HG03025 (cell line): ENCODE data around the gene ZNF594.
"Not testable (repeated sequence)": the region's sequence is repeated elsewhere in the genome, so short reads cannot be mapped to it uniquely, and the experiment has no call there.

Experiments used
- ATAC-seq: cut with Tn5 transposase; IDR thresholded peaks from one replicate; pipeline ENCODE4 v1.9.1; 2021; ENCODE audit warnings: mild to moderate bottlenecking, moderate library complexity; ENCODE audit not compliant: unreplicated experiment, low FRiP score

ZNF594 gene

DNA sequence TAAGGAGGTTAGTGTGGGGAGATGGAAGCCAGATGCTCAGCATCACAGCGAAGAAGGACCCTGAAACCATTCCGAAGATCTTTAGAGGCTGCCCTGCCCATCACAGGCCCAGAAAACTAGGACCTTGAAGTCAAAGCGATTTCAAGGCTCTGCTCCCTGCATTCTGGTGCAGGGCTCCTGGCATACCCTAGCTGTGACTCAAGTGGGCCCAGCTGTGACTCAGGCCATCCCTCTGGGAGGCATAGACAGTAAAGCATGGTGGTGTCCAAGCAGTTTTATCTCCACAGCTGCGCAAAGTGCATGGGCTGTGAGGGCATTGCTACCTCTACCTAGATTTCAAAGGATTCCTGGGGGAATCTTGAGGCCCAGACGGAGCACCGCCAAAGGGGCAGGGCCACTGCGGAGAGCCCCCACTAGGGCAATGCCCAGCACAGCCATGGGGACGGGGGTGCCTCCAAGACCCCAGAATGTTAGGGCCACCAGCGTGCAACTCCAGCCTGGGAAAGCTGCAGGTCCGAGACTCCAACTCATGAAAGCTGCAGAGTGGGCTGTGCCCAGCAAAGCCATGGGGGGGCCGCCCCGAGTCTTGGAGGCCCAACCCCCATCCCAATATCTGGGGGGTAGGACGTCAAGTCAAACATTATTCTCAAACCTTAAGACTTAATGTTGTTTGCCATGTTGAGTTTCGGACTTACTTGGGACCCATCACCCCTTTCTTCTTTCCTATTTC, 11.7 kb upstream of the ZNF594 start:
- ATAC-seq = no peak

DNA sequence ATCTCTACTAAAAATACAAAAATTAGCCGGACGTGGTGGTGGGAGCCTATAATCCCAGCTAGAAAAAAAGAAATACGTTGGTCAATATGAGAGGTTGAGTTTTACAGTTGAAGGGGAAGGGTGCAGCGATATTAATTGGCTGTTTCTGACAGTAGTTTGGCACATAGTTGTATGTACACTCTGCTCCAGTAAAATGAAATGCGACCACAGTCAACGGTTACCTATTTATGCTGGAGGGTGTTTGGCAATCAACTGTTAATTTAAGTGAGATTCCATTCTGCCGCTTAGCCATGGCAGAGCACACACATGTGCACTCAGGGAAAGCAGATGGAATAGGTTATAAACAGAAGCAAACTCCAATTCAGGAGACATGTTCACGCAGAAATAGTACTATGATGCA, 9.3 kb upstream of the ZNF594 start:
- ATAC-seq = no peak

DNA sequence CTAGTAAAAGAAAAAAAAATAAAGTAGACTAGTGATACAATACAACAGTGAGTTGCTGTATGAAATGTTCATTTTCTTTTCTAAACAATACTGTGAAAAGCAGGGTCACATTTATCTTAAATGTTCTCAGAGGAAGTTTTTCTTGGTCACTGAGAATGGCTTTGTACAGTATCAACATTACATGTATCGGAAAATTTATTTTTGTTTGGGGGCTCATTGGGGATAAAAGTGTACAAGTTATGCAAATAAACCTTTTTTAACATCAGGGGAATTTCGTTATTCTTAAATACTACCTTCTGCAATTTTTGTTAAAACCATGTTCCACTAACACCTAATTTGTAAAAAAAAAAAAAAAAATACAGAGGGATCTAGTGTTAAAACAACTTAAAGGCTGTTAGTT, 8.7 kb upstream of the ZNF594 start:
- no peak for ATAC-seq

DNA sequence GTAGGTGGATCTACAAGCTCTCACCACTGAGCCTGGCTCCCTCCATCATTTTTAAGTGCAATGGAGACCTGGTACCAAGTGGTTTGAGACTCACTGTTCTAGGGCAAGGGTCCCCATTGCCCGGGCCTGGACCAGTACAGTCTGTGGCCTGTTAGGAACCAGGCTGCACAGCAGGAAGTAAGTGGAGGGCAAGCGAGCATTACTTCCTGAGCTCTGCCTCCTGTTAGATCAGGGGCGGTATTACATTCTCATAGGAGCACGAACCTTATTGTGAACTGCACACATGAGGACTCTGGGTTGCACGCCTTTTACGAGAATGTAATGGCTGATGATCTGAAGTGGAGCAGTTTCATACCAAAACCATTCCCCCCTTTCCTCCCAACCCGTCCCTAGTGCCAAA, 6.8 kb upstream of the ZNF594 start:
- ATAC-seq = no peak

DNA sequence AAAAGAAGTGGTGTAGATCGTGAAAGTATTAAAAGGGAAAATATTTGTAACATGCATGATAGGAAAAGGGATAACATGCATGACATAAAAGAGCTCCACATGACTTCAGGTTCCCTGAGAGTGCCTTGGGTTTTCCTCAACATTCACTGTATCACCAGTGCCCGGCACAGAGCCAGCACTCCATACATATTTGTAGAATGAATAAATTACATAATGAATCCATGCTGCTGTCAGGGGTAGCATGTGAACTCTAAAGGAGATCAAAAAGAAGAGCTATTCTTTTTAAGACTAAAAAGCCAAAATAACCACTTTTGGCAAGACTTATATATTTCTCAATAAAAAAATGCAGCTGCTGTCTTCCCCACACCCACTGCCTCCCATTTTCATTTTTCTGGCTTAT, 2.7 kb upstream of the ZNF594 start:
- no peak for ATAC-seq

DNA sequence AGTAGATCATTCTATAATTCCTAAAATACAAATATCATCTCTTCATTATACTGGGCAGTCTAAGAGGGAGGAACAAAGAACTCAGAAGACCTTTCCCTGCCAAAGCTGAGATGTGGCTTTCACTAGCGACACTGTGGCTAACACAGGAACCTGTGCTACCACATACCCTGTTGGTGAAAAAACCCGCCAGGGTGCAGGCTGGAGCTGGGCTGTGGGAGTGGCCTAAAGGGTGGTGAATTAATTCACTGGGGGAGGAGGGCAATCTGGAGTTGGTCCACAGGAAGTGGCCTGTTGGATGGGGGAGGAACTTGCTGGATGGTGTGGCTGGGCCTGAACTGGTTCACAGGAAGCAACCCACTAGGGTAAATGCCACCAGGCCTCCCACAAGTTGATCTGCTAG, 7.4 kb downstream of the ZNF594 start:
- no peak for ATAC-seq

DNA sequence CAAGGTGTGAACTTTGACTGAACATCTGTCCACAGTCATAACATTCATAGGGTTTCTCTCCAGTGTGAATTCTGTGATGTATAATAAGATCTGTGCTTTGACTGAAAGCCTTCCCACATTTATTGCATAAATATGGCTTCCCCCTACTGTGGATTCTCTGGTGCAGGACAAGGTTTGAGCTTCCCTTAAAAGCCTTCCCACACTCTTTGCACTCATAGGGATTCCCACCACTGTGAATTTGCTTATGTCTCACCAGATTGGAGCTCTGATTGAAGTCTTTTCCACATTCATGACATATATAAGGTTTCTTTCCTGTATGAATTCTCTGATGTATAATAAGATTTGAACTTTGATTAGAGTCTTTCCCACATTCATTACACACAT, 8.3 kb downstream of the ZNF594 start:
- no peak for ATAC-seq

DNA sequence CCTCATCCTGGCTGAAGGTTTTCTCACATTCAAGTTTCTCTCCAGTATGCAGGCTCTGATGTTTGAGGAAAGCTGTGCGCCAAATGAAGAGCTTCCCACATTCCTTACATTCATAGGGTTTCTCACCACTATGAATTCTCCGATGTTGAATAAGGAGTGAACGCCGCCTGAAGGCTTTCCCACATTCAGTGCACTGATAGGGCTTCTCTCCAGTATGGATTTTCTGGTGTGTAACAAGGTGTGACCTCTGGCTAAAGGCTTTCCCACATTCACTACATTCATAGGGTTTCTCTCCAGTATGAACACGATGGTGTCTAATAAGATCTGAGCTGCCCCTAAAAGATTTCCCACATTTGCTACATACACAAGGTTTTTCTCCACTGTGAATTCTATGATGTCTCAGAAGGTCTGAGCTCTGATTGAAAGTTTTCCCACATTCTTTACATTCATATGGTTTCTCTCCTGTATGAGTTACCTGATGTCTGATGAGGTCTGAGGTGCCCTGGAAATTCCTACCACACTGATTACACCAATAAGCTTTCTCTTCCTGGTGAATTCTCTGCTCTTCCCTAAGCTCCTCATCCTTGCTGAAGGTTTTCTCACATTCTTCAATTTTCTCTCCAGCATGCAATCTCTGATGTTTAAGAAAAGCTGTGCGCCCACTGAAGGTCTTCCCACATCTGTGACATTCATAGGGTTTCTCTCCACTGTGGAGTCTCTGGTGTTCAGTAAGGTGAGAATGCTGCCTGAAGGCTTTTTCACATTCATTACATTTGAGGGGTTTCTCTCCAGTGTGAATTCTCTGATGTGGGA, 8.9 kb downstream of the ZNF594 start:
- ATAC-seq = no peak

DNA sequence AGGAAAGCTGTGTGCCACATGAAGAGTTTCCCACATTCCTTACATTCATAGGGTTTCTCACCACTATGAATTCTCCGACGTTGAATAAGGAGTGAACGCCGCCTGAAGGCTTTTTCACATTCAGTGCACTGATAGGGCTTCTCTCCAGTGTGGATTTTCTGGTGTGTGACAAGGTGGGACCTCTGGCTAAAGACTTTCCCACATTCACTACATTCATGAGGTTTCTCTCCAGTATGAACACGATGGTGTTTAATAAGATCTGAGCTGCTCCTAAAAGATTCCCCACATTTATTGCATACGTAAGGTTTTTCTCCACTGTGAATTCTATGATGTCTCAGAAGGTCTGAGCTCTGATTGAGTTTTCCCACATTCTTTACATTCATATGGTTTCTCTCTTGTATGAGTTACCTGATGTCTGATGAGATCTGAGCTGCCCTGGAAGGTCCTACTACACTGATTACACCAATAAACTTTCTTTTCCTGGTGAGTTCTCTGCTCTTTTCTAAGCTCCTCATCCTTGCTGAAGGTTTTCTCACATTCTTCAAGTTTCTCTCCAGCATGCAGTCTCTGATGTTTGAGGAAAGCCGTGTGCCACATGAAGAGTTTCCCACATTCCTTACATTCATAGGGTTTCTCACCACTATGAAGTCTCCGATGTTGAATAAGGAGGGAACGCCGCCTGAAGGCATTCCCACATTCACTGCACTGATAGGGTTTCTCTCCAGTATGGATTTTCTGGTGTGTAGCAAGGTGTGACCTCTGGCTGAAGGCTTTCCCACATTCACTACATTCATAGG, 10.0 kb downstream of the ZNF594 start:
- ATAC-seq = no peak

DNA sequence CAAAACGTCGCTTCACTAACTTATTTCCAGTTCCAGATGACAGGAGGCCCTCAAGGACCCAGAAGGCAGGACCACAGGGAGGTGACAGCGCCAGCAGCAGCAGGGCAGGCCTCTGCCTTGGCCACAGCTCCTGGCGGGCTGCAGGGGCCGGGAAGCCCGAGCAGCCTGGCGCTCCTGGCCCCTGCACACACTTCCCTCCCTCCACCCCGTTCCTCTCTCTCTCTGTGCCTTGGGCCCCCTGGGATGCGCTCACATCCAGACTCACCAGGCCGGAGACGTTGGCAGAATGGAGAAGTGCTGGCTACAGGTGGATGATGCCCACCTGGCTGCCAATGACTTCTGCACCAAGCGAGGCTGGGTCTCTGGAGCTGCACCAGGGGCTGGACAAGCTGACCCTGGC, 12.7 kb downstream of the ZNF594 start:
- no peak for ATAC-seq

DNA sequence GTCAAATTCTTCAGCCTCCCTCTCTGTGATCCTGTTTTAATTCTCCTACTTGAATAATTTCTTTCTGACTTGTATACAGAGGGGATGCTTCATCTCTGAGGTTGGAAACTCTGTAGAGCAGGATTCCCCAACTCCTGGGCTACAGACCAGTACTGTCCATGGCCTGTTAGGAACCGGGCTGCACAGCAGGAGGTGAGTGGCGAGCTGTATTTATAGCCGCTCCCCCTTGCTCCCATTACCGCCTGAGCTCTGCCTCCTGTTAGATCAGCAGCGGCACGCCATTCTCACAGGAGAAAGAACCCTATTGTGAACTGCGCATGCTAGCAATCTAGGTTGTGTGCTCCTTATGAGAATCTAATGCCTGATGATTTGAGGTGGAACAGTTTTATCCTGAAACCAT, 16.6 kb downstream of the ZNF594 start:
- ATAC-seq = not testable (repeated sequence)

DNA sequence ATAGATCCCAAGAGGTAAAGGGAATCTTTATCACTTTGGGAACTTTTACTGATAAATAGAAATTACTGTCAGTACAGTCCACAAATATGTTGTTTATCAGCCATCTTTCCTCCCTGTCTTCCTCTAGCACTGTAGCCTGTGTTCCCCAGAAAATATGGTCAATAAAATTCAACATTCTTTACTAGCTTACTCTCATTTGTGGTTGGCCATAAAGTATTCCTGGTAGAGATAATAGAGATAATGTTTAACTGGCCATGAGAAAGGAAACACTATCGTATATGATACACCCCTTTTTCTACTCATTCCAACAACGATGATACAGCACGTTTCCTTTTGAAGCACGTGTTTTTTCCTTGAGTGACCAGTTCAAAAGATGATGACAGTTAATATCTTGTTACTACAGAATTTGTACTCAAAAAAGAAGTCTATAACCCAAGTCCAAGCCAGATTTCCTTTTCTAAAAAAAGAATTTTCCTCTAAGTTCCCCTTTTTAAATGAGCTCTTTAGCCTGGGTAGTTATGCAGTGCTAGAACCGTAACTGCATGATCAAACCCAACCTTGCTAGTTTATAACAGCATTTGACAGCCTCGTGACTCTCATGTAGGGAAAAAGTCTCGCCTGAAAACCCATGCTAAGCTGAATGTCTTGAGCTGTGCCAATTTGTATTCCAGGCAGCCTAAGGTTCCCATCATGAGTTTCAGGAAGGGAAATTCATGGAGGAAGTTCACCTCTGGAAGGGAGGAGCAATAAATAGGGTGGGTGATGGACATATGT, 25.7 kb downstream of the ZNF594 start:
- ATAC-seq = not testable (repeated sequence)

DNA sequence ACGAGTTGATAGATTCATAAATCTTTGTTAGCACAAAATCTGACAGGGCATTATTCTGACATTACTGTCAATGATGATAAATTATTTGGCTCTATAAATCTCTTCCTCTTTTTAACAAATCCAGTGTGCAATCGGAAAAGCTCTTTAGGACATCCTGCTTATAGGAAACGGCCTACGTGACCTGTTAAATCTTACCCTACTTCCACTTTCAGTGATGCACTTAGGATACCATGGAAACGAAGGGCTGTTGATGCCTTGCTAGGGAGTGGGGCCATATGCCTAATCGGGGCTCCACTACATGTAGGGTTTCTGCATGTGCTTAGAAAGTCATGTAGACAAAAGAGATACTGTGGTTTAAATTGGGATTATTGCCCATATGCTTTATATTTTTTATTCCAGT, 27.2 kb downstream of the ZNF594 start:
- ATAC-seq = no peak

DNA sequence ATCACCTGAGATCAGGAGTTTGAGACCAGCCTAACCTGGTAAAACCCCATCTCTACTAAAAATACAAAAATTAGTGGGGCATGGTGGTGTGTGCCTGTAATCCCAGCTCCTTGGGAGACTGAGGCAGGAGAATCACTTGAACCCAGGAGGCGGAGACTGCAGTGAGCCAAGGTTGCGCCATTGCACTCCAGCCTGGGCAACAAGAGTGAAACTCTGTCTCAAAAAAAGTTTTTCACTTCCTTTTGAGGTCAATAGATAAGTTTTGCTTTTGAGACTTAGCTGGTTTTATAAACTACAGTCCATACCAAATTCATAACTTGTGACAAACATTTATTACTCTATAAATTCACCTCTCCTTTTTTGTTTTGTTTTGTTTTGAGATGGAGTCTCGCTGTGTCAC, 29.9 kb downstream of the ZNF594 start:
- not testable (repeated sequence) for ATAC-seq

DNA sequence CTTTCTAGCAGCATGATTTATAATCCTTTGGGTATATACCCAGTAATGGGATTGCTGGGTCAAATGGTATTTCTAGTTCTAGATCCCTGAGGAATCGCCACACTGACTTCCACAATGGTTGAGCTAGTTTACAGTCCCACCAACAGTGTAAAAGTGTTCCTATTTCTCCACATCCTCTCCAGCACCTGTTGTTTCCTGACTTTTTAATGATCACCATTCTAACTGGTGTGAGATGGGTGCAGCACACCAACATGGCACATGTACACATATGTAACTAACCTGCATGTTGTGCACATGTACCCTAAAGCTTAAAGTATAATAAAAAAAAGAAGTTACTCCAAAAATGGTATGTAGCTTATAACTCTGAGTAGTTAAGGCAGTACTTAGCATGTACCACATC, 31.0 kb downstream of the ZNF594 start:
- ATAC-seq = not testable (repeated sequence)

DNA sequence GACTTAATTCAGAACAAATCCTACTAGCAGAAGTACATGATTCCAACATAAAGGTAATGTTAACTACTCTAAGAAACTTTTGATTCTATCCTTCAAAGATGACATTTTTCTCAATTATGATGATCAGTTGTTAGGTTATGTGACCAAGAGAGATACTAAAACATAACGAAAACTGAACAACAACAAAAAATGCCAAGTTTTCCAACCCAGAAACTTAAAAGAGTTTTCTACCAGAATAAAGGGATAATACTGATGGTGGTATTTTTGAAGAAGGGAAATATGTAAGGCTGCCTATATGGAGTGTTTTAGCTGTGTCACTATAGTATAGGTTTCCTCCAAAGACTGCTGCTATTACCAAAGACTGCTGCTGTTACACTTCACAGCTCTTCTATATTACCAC, 45.5 kb downstream of the ZNF594 start:
- ATAC-seq = not testable (repeated sequence)

DNA sequence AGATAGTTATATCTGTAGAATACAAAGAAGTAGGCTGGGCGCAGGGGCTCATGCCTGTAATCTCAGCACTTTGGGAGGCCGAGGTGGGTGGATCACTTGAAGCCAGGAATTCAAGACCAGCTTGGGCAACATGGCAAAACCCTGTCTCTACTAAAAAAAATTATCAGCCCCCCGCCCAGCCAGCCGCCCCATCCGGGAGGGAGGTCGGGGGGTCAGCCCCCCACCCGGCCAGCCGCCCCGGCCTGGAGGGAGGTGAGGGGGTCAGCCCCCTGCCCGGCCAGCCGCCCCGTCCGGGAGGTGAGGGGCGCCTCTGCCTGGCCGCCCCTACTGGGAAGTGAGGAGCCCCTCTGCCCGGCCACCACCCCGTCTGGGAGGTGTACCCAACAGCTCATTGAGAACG, 48.8 kb downstream of the ZNF594 start:
- not testable (repeated sequence) for ATAC-seq

DNA sequence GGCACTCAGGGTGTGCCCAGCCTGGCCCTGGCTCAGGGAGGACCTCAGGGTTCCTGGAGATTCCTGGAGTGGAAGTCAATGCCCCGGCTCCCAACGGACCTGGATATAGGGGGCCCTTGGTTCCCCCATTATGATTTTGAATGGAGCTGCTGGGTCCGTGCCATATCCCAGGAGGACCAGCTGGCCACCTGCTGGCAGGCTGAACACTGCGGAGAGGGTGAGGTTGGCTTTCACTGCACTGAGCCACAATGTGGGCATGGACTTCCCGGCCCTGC, 52.3 kb downstream of the ZNF594 start:
- ATAC-seq = no peak

DNA sequence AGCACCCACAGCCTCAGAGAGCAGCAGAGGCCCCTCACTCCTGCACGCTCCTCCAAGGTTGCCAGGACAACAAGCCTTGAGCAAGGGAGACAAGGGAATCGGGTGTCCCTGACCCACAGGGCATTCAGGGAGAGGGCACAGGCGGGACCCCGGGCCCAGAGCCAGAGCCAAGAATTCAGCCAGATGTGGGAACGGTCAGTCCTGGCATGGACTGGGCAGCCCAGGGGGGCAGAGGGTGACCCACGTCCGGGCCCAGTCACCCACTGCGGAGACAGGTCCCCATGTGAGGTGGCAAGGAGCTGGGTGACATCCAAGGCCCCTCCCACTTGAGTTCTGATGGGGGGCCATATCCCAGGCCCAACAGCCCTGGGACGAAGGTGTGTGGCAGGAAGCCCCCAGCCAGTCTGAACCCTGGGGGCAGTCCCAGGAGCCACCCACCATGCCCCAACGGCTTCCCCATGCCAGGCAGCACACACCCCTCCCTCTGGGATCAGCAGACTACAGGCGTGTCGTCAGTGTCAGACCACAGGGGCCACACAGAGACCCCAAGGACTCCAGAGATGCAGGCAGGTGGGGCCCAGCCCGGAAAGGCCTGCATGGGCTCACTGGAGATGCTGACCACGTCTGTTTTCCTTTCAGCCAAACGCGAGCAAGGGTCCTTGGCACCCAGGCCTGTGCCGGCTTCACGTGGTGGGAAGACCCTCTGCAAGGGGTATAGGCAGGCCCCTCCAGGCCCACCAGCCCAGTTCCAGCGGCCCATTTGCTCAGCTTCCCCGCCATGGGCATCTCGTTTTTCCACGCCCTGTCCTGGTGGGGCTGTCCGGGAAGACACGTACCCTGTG, 52.8 kb downstream of the ZNF594 start:
- ATAC-seq = no peak

DNA sequence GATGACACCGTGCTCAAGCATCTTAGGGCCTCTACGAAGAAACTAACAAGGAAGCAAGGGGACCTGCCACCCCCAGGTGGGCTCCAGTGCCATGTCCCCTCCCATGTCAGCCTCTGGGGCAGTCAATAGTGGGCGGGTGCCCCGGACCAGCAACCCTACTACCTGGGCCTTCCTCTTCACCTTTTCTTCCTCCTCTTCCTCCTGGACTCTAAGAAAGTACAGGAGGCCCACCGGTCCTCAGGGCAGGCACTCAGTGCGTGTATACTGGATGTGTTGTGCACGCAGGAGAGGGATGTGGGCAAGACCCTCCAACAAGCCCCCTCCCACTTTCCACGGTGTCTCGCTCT, 53.5 kb downstream of the ZNF594 start:
- not testable (repeated sequence) for ATAC-seq
